Fibroblast of skin of back (primary cell): ENCODE measurements around the gene CHIC2. TPM values are rescaled to one million over a fixed set of nuclear protein-coding genes. Genes with fewer than 3 reads are reported as not detected.
"Not testable (repeated sequence)": the region's sequence is repeated elsewhere in the genome, so short reads cannot be mapped to it uniquely, and the experiment has no call there.

Source experiments
- DNase-seq: peaks from one replicate; pipeline ENCODE4 v3.0.0-alpha.2; 2013
- polyA plus RNA-seq, 2 experiments: library from polyadenylated mRNA; unstranded; fragments of 120-200 nt; gene quantifications; one replicate each; pipeline ENCODE4 v1.2.1, GENCODE V29; 2013; ENCODE audit not compliant: insufficient read length in 2 of 2

The CHIC2 gene
- polyA plus RNA-seq (2013, experiment 1 of 2; ENCODE audit: insufficient read length) = 31.6 TPM
- polyA plus RNA-seq (2013, experiment 2 of 2; ENCODE audit: insufficient read length) = 24.1 TPM

- peak; percentile 94 for DNase-seq
Observed at GRCh38 chr4:54064317-54065111, at the start of gene CHIC2. Gene CHIC2, minus strand, starts transcription at chr4:54064605. Its CDS starts 305 bp downstream, at chr4:54064300.

- not testable (repeated sequence) for DNase-seq
Observed at GRCh38 chr4:54113206-54113605, 48.8 kb upstream of the CHIC2 start.

GRCh38 chr4:54110019-54110416, 45.6 kb upstream of the CHIC2 start:
- DNase-seq = no peak

- no peak for DNase-seq
Observed at GRCh38 chr4:54109241-54110018, 45.0 kb upstream of the CHIC2 start.

- no peak for DNase-seq
Observed at GRCh38 chr4:54107951-54108748, 43.7 kb upstream of the CHIC2 start.

GRCh38 chr4:54104907-54105306, 40.5 kb upstream of the CHIC2 start:
- DNase-seq = no peak

GRCh38 chr4:54103190-54103574, 38.8 kb upstream of the CHIC2 start:
- DNase-seq = no peak

GRCh38 chr4:54102531-54103106, 38.2 kb upstream of the CHIC2 start:
- DNase-seq = no peak

- no peak for DNase-seq
Observed at GRCh38 chr4:54101190-54102041, 37.0 kb upstream of the CHIC2 start.

- no peak for DNase-seq
Observed at GRCh38 chr4:54100595-54101189, 36.3 kb upstream of the CHIC2 start.

GRCh38 chr4:54099748-54100574, 35.6 kb upstream of the CHIC2 start, which contains the start of gene GSX2:
Gene GSX2, plus strand, starts transcription at chr4:54100163. Its CDS starts 182 bp downstream, at chr4:54100345.
- DNase-seq = no peak

- no peak for DNase-seq
Observed at GRCh38 chr4:54099287-54099747, 34.9 kb upstream of the CHIC2 start.

GRCh38 chr4:54098375-54098774, 34.0 kb upstream of the CHIC2 start:
- DNase-seq = no peak

GRCh38 chr4:54097152-54097551, 32.7 kb upstream of the CHIC2 start:
- no peak for DNase-seq

GRCh38 chr4:54096295-54096962, 32.0 kb upstream of the CHIC2 start:
- no peak for DNase-seq

- DNase-seq = no peak
Observed at GRCh38 chr4:54095110-54095825, 30.9 kb upstream of the CHIC2 start.

GRCh38 chr4:54094451-54094850, 30.0 kb upstream of the CHIC2 start:
- no peak for DNase-seq
